ENCODE results near the gene TBL1XR1.

Gene TBL1XR1

GRCh38 chr3:177069514-177070329 lies 127.6 kb downstream of the TBL1XR1 start:
- in situ Hi-C loops (cut with MboI; ENCODE audit: low sequenced_read_pairs): no loop called here

GRCh38 chr3:177068967-177069366 lies 128.3 kb downstream of the TBL1XR1 start:
- in situ Hi-C loops (cut with MboI; ENCODE audit: low sequenced_read_pairs): no loop called here

- in situ Hi-C loops (cut with MboI; ENCODE audit: low sequenced_read_pairs): no loop called here
Measured at GRCh38 chr3:177066068-177066467, 131.2 kb downstream of the TBL1XR1 start.

- in situ Hi-C loops (cut with MboI; ENCODE audit: low sequenced_read_pairs): no loop called here
Measured at GRCh38 chr3:177065285-177066033, 131.8 kb downstream of the TBL1XR1 start.

- in situ Hi-C loops (cut with MboI; ENCODE audit: low sequenced_read_pairs): no loop called here
Measured at GRCh38 chr3:177062052-177062732, 135.1 kb downstream of the TBL1XR1 start.

- in situ Hi-C loops (cut with MboI; ENCODE audit: low sequenced_read_pairs): no loop called here
Measured at GRCh38 chr3:177061369-177061768, 135.9 kb downstream of the TBL1XR1 start.

GRCh38 chr3:177060492-177060891 lies 136.8 kb downstream of the TBL1XR1 start:
- in situ Hi-C loops (cut with MboI; ENCODE audit: low sequenced_read_pairs): no loop called here

GRCh38 chr3:177058648-177059047 lies 138.6 kb downstream of the TBL1XR1 start:
- in situ Hi-C loops (cut with MboI; ENCODE audit: low sequenced_read_pairs): no loop called here

GRCh38 chr3:177057768-177058167 lies 139.5 kb downstream of the TBL1XR1 start:
- in situ Hi-C loops (cut with MboI; ENCODE audit: low sequenced_read_pairs): no loop called here

- in situ Hi-C loops (cut with MboI; ENCODE audit: low sequenced_read_pairs): no loop called here
Measured at GRCh38 chr3:177056927-177057326, 140.4 kb downstream of the TBL1XR1 start.

GRCh38 chr3:177055605-177056571 lies 141.4 kb downstream of the TBL1XR1 start:
- in situ Hi-C loops (cut with MboI; ENCODE audit: low sequenced_read_pairs): no loop called here

GRCh38 chr3:177053107-177053506 lies 144.2 kb downstream of the TBL1XR1 start:
- in situ Hi-C loops (cut with MboI; ENCODE audit: low sequenced_read_pairs): no loop called here

- in situ Hi-C loops (cut with MboI; ENCODE audit: low sequenced_read_pairs): no loop called here
Measured at GRCh38 chr3:177051411-177051810, 145.9 kb downstream of the TBL1XR1 start.

- in situ Hi-C loops (cut with MboI; ENCODE audit: low sequenced_read_pairs): no loop called here
Measured at GRCh38 chr3:177050501-177051237, 146.6 kb downstream of the TBL1XR1 start.

GRCh38 chr3:177045767-177046166 lies 151.5 kb downstream of the TBL1XR1 start:
- in situ Hi-C loops (cut with MboI; ENCODE audit: low sequenced_read_pairs): no loop called here

GRCh38 chr3:177045222-177045621 lies 152.1 kb downstream of the TBL1XR1 start:
- in situ Hi-C loops (cut with MboI; ENCODE audit: low sequenced_read_pairs): no loop called here

GRCh38 chr3:177041730-177042551 lies 155.3 kb downstream of the TBL1XR1 start:
- in situ Hi-C loops (cut with MboI; ENCODE audit: low sequenced_read_pairs): no loop called here

- in situ Hi-C loops (cut with MboI; ENCODE audit: low sequenced_read_pairs): no loop called here
Measured at GRCh38 chr3:177041021-177041729, 156.1 kb downstream of the TBL1XR1 start.
